ENCODE measurements around the gene AAGAB.

GRCh38 chr15:67172172-67172571 is 82.3 kb downstream of the AAGAB start:
- TF ChIP-seq CTCF (IDR thresholded peaks at IDR 0.05; ENCODE audit: insufficient read depth, low read length, poor library complexity, severe bottlenecking) = no peak
- TF ChIP-seq EZH2phosphoT487 (conservative IDR thresholded peaks at IDR 0.05; ENCODE audit: low read length) = no peak

All from SU-DHL-6 (cell line).